Colonic mucosa (tissue), 2 donors: Measurements from ENCODE around the gene PDE4A. TPM values are rescaled to one million over a fixed set of nuclear protein-coding genes. Genes with fewer than 3 reads are reported as not detected.

ENCODE experiments used
- microRNA-seq: library from miRNA; unstranded; fragments of <30 nt; microRNA quantifications from one replicate; pipeline ENCODE4, GENCODE V29; 2019
- total RNA-seq, 2 donors: library from RNA; stranded (reverse); fragmentation: NEBNext Ultra II Directional in 1 of 2; extraction: Animal tissue kit (Norgen Biotek cat#: 25700) in 1 of 2; gene quantifications; one replicate each; pipeline ENCODE4 v1.2.1, GENCODE V29; 2021
- donor health status: DM: no; HTN: no; CAD: no.
- donor health status: DM: no; HTN: no; CAD: no.

Gene PDE4A
- total RNA-seq, 2 donors from 2014 or later = 8.6 to 13.8 TPM

Small RNA genes within 50 kb of the gene (microRNA-seq; reads per million reads assigned to microRNA genes)
- 1.7 reads per million for gene MIR1181

Other genes starting within 250 kb of the PDE4A start
- 100 to 1,000 TPM in 1 of 2 donors, 10 to 100 TPM in 1; 36.3 to 139 TPM for gene DNMT1, start 225.6 kb upstream of the PDE4A start, total RNA-seq
- 1 to 10 TPM; 2.4 to 5.2 TPM for gene S1PR2, start 189.2 kb upstream of the PDE4A start, total RNA-seq
- 100 to 1,000 TPM in 1 of 2 donors, 10 to 100 TPM in 1; 48.9 to 116 TPM for gene MRPL4, start 168.3 kb upstream of the PDE4A start, total RNA-seq
- 10 to 100 TPM in 1 of 2 donors, 1 to 10 TPM in 1; 3.5 to 13.1 TPM for gene ICAM1, start 149.4 kb upstream of the PDE4A start, total RNA-seq
- gene ICAM4, start 133.6 kb upstream of the PDE4A start, total RNA-seq = under 1 TPM; 0.19 to 0.37 TPM
- gene ICAM5, start 130.6 kb upstream of the PDE4A start, total RNA-seq = 1 to 10 TPM in 1 of 2 donors, under 1 TPM in 1; 0.74 to 1.3 TPM
- gene ZGLP1, start 110.7 kb upstream of the PDE4A start, total RNA-seq = 1 to 10 TPM in 1 of 2 donors, under 1 TPM in 1; 0.96 to 5.1 TPM
- 10 to 100 TPM; 10.7 to 19.8 TPM for gene FDX2, start 104.5 kb upstream of the PDE4A start, total RNA-seq
- gene RAVER1, start 87.0 kb upstream of the PDE4A start, total RNA-seq = 100 to 1,000 TPM in 1 of 2 donors, 10 to 100 TPM in 1; 67.1 to 101 TPM
- 10 to 100 TPM; 27.2 to 31.8 TPM for gene ICAM3, start 80.9 kb upstream of the PDE4A start, total RNA-seq
- gene TYK2, start 40.0 kb upstream of the PDE4A start, total RNA-seq = 100 to 1,000 TPM in 1 of 2 donors, 10 to 100 TPM in 1; 76.3 to 148 TPM
- gene CDC37, start 17.0 kb upstream of the PDE4A start, total RNA-seq = 100 to 1,000 TPM; 128 to 286 TPM
- 10 to 100 TPM; 53.2 to 87.3 TPM for gene KEAP1, start 82.8 kb downstream of the PDE4A start, total RNA-seq
- gene S1PR5, start 96.9 kb downstream of the PDE4A start, total RNA-seq = not detected
- 10 to 100 TPM; 69.0 to 89.9 TPM for gene ATG4D, start 123.4 kb downstream of the PDE4A start, total RNA-seq
- gene KRI1, start 145.5 kb downstream of the PDE4A start, total RNA-seq = 10 to 100 TPM; 11.0 to 27.2 TPM
- 10 to 100 TPM; 11.1 to 13.4 TPM for gene CDKN2D, start 148.4 kb downstream of the PDE4A start, total RNA-seq
- gene AP1M2, start 166.8 kb downstream of the PDE4A start, total RNA-seq = 100 to 1,000 TPM; 149 to 172 TPM
- 100 to 1,000 TPM in 1 of 2 donors, 10 to 100 TPM in 1; 87.1 to 137 TPM for gene SLC44A2, start 205.0 kb downstream of the PDE4A start, total RNA-seq
- 100 to 1,000 TPM; 143 to 271 TPM for gene ILF3, start 233.8 kb downstream of the PDE4A start, total RNA-seq